K562 (cell line): ENCODE measurements around the gene DNMT1. TPM values are rescaled to one million over a fixed set of nuclear protein-coding genes. Genes with fewer than 3 reads are reported as not detected.

Experiments used
- ATAC-seq: fragments of 200-7000 bp; cut with Tn5 transposase; 3 replicates; pipeline ENCODE4 v1.9.1; 2020; ENCODE audit warnings: moderate library complexity
- BruUV-seq: library from RNA; stranded (reverse); fragments of 400-500 nt; replicated peaks from 2 replicates; lab custom pipeline; 2021; lab: Mats Ljungman, UMichigan
- CTCF ChIA-PET: fragments of 300-600 bp; formaldehyde crosslinking; extraction: SDS; loops from one replicate; lab custom pipeline; 2021; ENCODE audit warnings: low intra/inter-chr PET ratio; lab: Yijun Ruan, JAX
- POLR2A ChIA-PET: fragments of 300-600, 350-650 bp; sonication (Branson Sonifier 250); formaldehyde crosslinking; extraction: SDS; loops from one replicate; lab custom pipeline; 2021; ENCODE audit warnings: antibody characterized with exemption, inconsistent platforms; lab: Yijun Ruan, JAX
- DNase-seq, 4 experiments: peaks; one replicate each; pipeline versions ENCODE4 v3.0.0 to v3.0.0-alpha.2; 2011 to 2018; ENCODE audit warnings: low spot score in 3 of 4, mixed read lengths in 3 of 4; ENCODE audit errors: extremely low read depth in 1 of 4
- FAIRE-seq: peaks from 2 replicates; lab custom pipeline; 2011; peaks lifted over from hg19 to GRCh38; lab: Jason Lieb, UNC
- H2AFZ ChIP-seq: 2 replicates; pipeline ENCODE4 v1.6.0; 2011; ENCODE audit warnings: low read depth, low read length, control low read depth, inconsistent platforms
- H3K27ac ChIP-seq: fragments of 200-600 bp; 3 replicates; pipeline ENCODE4 v1.8.0; 2011; ENCODE audit warnings: low read depth, mild to moderate bottlenecking, control low read depth, inconsistent platforms, low read length, moderate library complexity, mixed read lengths; ENCODE audit errors: extremely low read depth
- H3K27me3 ChIP-seq, 2 experiments: fragments of 300-600 bp in 1 of 2; 2 replicates in 1 of 2; 3 replicates in 1 of 2; pipeline versions ENCODE4 v1.6.0 to v1.8.0; 2011; ENCODE audit warnings: inconsistent platforms in 2 of 2, low read length in 2 of 2, mild to moderate bottlenecking in 1 of 2, mixed read lengths in 1 of 2, moderate library complexity in 1 of 2; ENCODE audit not compliant: control insufficient read depth in 2 of 2, insufficient read depth in 2 of 2
- H3K36me3 ChIP-seq: fragments of 300-600 bp; 3 replicates; pipeline ENCODE4 v1.8.0; 2011; ENCODE audit warnings: mild to moderate bottlenecking, low read length, inconsistent platforms; ENCODE audit not compliant: control insufficient read depth, insufficient read depth
- H3K4me1 ChIP-seq, 2 experiments: fragments of 200-600 bp in 1 of 2; replicated peaks in 1 of 2; 2 replicates in 1 of 2; 3 replicates in 1 of 2; pipeline versions ENCODE4 v1.5.1 to v1.8.0; 2011; ENCODE audit warnings: inconsistent platforms in 2 of 2, low read length in 2 of 2, mild to moderate bottlenecking in 1 of 2, mixed read lengths in 1 of 2, moderate library complexity in 1 of 2; ENCODE audit not compliant: control insufficient read depth in 2 of 2, insufficient read depth in 2 of 2
- H3K4me2 ChIP-seq: 2 replicates; pipeline ENCODE4 v1.6.1; 2011; ENCODE audit warnings: low read length, control low read depth, inconsistent platforms, mixed read lengths; ENCODE audit not compliant: insufficient read depth
- H3K4me3 ChIP-seq: fragments of 200-600 bp; sonication (generic), shearing (Covaris generic); 2 replicates; pipeline ENCODE4 v1.5.1; 2016; ENCODE audit warnings: control low read depth, inconsistent platforms
- H3K79me2 ChIP-seq: fragments of 200-600 bp; 3 replicates; pipeline ENCODE4 v1.8.0; 2011; ENCODE audit warnings: low read length, inconsistent platforms; ENCODE audit not compliant: control insufficient read depth, insufficient read depth
- H3K9ac ChIP-seq, 2 experiments: 2 replicates each; pipeline versions ENCODE4 v1.6.0 to v1.6.1; 2011; ENCODE audit warnings: low read depth in 2 of 2, low read length in 2 of 2, control low read depth in 1 of 2, inconsistent platforms in 1 of 2, mild to moderate bottlenecking in 1 of 2, mixed read lengths in 1 of 2; ENCODE audit not compliant: insufficient read depth in 1 of 2
- H3K9me1 ChIP-seq: one replicate; pipeline ENCODE4 v1.6.0; 2011; ENCODE audit warnings: inconsistent platforms, mild to moderate bottlenecking, low read length, moderate library complexity; ENCODE audit not compliant: control insufficient read depth, insufficient read depth
- H3K9me3 ChIP-seq: replicated peaks from 2 replicates; pipeline ENCODE4 v1.5.1; 2011; ENCODE audit warnings: low read depth, low read length, inconsistent platforms; ENCODE audit not compliant: control insufficient read depth, insufficient read depth
- H4K20me1 ChIP-seq: replicated peaks from 2 replicates; pipeline ENCODE4 v1.6.1; 2011; ENCODE audit warnings: low read length, inconsistent platforms, mixed read lengths; ENCODE audit not compliant: control insufficient read depth, insufficient read depth
- CUX1 ChIP-seq: fragments of 200-800 bp; sonication (Bioruptor generic); IDR thresholded peaks from 2 replicates; pipeline ENCODE4 v1.6.1; 2016; ENCODE audit warnings: missing genetic modification characterization, missing compliant biosample characterization
- EGR1 ChIP-seq: fragments of 450-650 bp; conservative IDR thresholded peaks from 2 replicates; pipeline ENCODE4 v1.6.1; 2017; ENCODE audit warnings: mild to moderate bottlenecking
- FOXJ2 ChIP-seq: fragments of 200-800 bp; sonication (Bioruptor generic); IDR thresholded peaks from 2 replicates; pipeline ENCODE4 v1.6.1; 2016; ENCODE audit warnings: missing genetic modification characterization, missing compliant biosample characterization
- KDM1A ChIP-seq, 2 experiments: fragments of 450-650 bp; IDR thresholded peaks; 2 replicates each; pipeline ENCODE4 v1.6.1; 2016; ENCODE audit warnings: mild to moderate bottlenecking in 2 of 2
- KLF6 ChIP-seq: fragments of 250-450 bp; sonication (Bioruptor Pico); IDR thresholded peaks from 2 replicates; pipeline ENCODE4 v1.4.0; 2020; ENCODE audit warnings: mild to moderate bottlenecking, moderate library complexity, borderline replicate concordance
- MAX ChIP-seq: sonication (generic); formaldehyde crosslinking; IDR thresholded peaks from 2 replicates; pipeline ENCODE4 v1.9.0; 2022; ENCODE audit warnings: mild to moderate bottlenecking, missing genetic modification reagents
- MEF2A ChIP-seq: IDR thresholded peaks from 2 replicates; pipeline ENCODE4 v1.6.1; 2011; ENCODE audit warnings: low read depth, mild to moderate bottlenecking, low read length, moderate library complexity; ENCODE audit not compliant: control insufficient read depth
- POLR3G ChIP-seq: IDR thresholded peaks from 2 replicates; pipeline ENCODE4 v1.6.1; 2011; ENCODE audit not compliant: insufficient read length, insufficient replicate concordance; ENCODE audit errors: extremely low read depth
- TCF7 ChIP-seq: sonication (generic); IDR thresholded peaks from 2 replicates; pipeline ENCODE4 v1.6.1; 2016; ENCODE audit warnings: antibody characterized with exemption, borderline replicate concordance
- TEAD1 ChIP-seq, 2 experiments: fragments of 450-650 bp in 1 of 2; sonication (generic) in 1 of 2; formaldehyde crosslinking; IDR thresholded peaks; 2 replicates each; pipeline versions ENCODE4 v1.4.0 to v1.8.0; 2020 to 2022; ENCODE audit warnings: mild to moderate bottlenecking in 2 of 2, missing genetic modification reagents in 1 of 2
- ZBTB2 ChIP-seq: fragments of 450-650 bp; IDR thresholded peaks from 2 replicates; pipeline ENCODE4 v1.6.1; 2016; ENCODE audit warnings: antibody characterized with exemption
- ZNF740 ChIP-seq, 3 experiments: fragments of 200-800 bp in 1 of 3; sonication (Bioruptor generic) in 1 of 3; sonication (generic) in 1 of 3; formaldehyde crosslinking in 1 of 3; IDR thresholded peaks; 2 replicates each; pipeline versions ENCODE4 v1.6.1 to v1.8.0; 2016 to 2022; ENCODE audit warnings: mild to moderate bottlenecking in 2 of 3, missing compliant biosample characterization in 2 of 3, missing genetic modification characterization in 2 of 3, missing genetic modification reagents in 1 of 3
- WGBS: fragments of 100-300 bp; shearing (Covaris generic); methylation state at CpG from one replicate; pipeline ENCODE4 v1.1.6; 2016; ENCODE audit warnings: low coverage, mixed read lengths; ENCODE audit not compliant: insufficient coverage; ENCODE audit errors: missing lambda C conversion rate; 5-methylcytosine and 5-hydroxymethylcytosine counted together
- in situ Hi-C: fragments of 300-500 bp; cut with MboI; formaldehyde crosslinking; loops from 4 replicates; pipeline ENCODE4 v1.15.0; 2018; ENCODE audit warnings: inconsistent platforms, mixed read lengths
- intact Hi-C: fragments of 100-400 bp; cut with micrococcal nuclease; formaldehyde crosslinking; loops from 2 replicates; pipeline ENCODE4 v1.14.2; 2022
- polyA plus RNA-seq, 8 experiments: library from polyadenylated mRNA; depleted of rRNA in 4 of 8; stranded (reverse) in 5 of 8; unstranded in 3 of 8; fragments of >200 nt; fragmentation: Nextera tagmentation in 2 of 8; fragmentation: Illumina TruSeq in 1 of 8; extraction: Ambion mirVana in 2 of 8; extraction: Trizol in 1 of 8; gene quantifications; 2 replicates each; pipeline versions ENCODE4 v1.2.1 to v1.2.3, GENCODE V29; 2011 to 2014; ENCODE audit warnings: inconsistent platforms in 1 of 8, missing spikeins in 1 of 8
- total RNA-seq, 7 experiments: library from RNA; depleted of rRNA in 6 of 7; stranded (reverse); fragments of >200 nt in 6 of 7; fragmentation: Illumina TruSeq in 2 of 7; extraction: Trizol in 2 of 7; gene quantifications; 2 replicates each; pipeline versions ENCODE4 v1.2.1 to v1.2.3, GENCODE V29; 2011 to 2021; ENCODE audit warnings: low replicate concordance in 1 of 7

DNMT1 gene
- total and polyA plus RNA-seq, 9 of the 15 experiments (the other 6 are each of a cell fraction or from before 2014, with no cell fraction given), result 80.1 to 271 (median 121) TPM

GRCh38 chr19:10230173-10230860 lies 35.6 kb upstream of the DNMT1 start:
- ChIA-PET CTCF (interaction anchor here (1.1 kb wide), 1 partner anchor 159 kb away, joined by 3 read pairs; no protein-coding TSS in a partner anchor), POLR2A (interaction anchor here (0.6 kb wide), 1 partner anchor 14 kb away, joined by 5 read pairs; no protein-coding TSS in a partner anchor)
- in situ Hi-C loops (no loop called here), intact Hi-C loops (no loop called here)
- FAIRE-seq, result no peak
- TSS peak; percentile 51 for BruUV-seq
- Histone ChIP-seq H3K9ac (peak overlapping the region; percentile 77 to 98), H3K9me1 (no peaks in the 10 kb centered on the region), H3K4me1 (peaks cover 20 to 32% of the 10 kb centered on the region in 2 experiments; a peak in 4 of 5 replicates), H3K4me3 (peak overlapping the region; percentile 91), H3K4me2 (peak overlapping the region; percentile 81), H2AFZ (peak overlapping the region; percentile 93), H4K20me1 (0 out of 2 replicates have a peak, but pooled peaks cover 4% of the 10 kb centered on the region), H3K79me2 (peaks cover 17% of the 10 kb centered on the region), H3K27me3 (no peaks in the 10 kb centered on the region), H3K9me3 (no peaks in the 10 kb centered on the region), H3K36me3 (no peaks in the 10 kb centered on the region), H3K27ac (peak overlapping the region; percentile 83; the same call in 2 of the 3 replicates)
- DNase-seq, result peak in 2 of 4 experiments; percentile 71 to 72
- no peak for ATAC-seq
- WGBS, result 4% methylated on average over 48 of the region's 70 CpGs
- TF ChIP-seq KDM1A (IDR thresholded peaks at IDR 0.05), result peak in 1 of 2 experiments; percentile 25; a peak in 1 of 4 replicates
- TF ChIP-seq TCF7, result no peak
- no peak for TF ChIP-seq KLF6 (CRISPR knock-in tag)
- 0 out of 4 replicates have a peak, but pooled peaks of 1 of the 2 experiments have one; percentile 16 for TF ChIP-seq TEAD1 (CRISPR knock-in tag; IDR thresholded peaks at IDR 0.05)
- peak; percentile 11; the same call in 1 of the 2 replicates for TF ChIP-seq EGR1
- TF ChIP-seq CUX1 (CRISPR knock-in tag), result no peak
- no peak for TF ChIP-seq FOXJ2 (tag)
- TF ChIP-seq MAX, result peak; percentile 11; the same call in 1 of the 2 replicates
- TF ChIP-seq POLR3G, result no peak
- TF ChIP-seq ZNF740 (CRISPR knock-in tag; IDR thresholded peaks at IDR 0.05), result 0 out of 2 replicates have a peak, but pooled peaks have one; percentile 41
- TF ChIP-seq ZNF740 (tag; IDR thresholded peaks at IDR 0.05), result no peak
- TF ChIP-seq ZBTB2, result peak; percentile 87
- no peak for TF ChIP-seq MEF2A
